GM10248 (cell line): ENCODE measurements around the gene ZNF783.
A peak's percentile ranks its signal among the peaks of the same experiment; 100 is the strongest.

Experiments
- CTCF ChIA-PET: fragments of 300-600 bp; sonication (Branson Sonifier 250); formaldehyde crosslinking; extraction: SDS; loops from one replicate; lab custom pipeline; 2021; ENCODE audit warnings: antibody characterized with exemption; lab: Yijun Ruan, JAX
- POLR2A ChIA-PET: fragments of 350-650 bp; sonication (Branson Sonifier 250); formaldehyde crosslinking; extraction: SDS; loops from one replicate; lab custom pipeline; 2020; ENCODE audit warnings: antibody characterized with exemption; lab: Yijun Ruan, JAX
- DNase-seq: peaks from one replicate; pipeline ENCODE4 v3.0.0; 2012; ENCODE audit errors: extremely low spot score
- TF ChIP-seq, protein P1 (sequence below): IDR thresholded peaks from 2 replicates; pipeline ENCODE4 v1.5.1; 2012; ENCODE audit warnings: mild to moderate bottlenecking, low read depth; ENCODE audit errors: extremely low read depth, missing control alignments, control extremely low read depth

The ZNF783 gene

DNA sequence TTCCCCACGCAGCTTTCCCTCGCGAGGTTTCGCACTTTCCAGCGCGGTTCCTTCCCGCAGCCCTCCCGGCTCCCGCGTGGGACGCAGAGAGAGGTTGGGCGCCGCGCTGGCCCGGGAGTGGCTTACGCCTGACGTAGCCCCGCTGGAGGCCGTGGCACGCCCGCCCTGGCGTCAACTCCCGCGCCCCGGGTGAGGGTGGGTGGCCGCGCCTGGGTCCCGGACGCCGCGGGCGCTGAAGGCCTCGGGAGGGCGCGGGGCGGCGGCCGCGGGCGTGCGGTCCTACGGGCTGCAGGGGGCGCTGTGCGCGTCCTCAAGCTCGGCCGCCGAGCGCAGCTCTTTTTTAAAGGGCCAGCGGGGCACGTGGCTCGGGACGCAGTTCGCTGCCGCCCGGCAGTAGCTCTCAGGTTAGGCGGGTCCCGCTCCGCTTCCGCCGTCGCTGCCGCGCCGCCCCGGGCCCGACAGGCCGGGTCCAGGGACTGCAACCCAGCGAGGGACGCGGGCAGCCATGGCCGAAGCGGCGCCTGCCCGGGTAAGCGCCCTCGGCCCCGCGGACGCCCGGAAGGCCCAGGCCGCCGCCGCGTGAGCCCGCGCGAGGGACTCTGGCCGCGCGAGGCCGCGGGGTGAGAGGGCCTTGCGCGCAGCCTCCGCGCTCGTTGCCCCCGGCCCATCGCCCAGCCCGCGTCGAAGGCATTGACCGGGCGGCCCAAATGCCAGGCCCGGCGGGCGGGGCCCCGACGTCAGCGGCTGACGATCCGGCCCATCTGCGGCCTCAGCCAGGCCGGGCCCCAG, at the start of gene ZNF783:
ZNF783 (plus strand) TSS at position 368 of the 789 bp plus-strand sequence; CDS start at position 506, 138 bp downstream.
- peak; percentile 92 for DNase-seq
- ChIA-PET CTCF (interaction anchor here (0.6 to 2.7 kb wide), 33 partner anchors 9 to 535 kb away, joined by 3 to 64 read pairs (median 4); partner anchors contain the start of genes ZNF212, ZNF282, ZNF398 and ZNF777), POLR2A (interaction anchor here (0.6 to 1.8 kb wide), 4 partner anchors 9 to 362 kb away, joined by 3 to 14 read pairs (median 4); no protein-coding TSS in a partner anchor)
- TF ChIP-seq, protein P1, sequence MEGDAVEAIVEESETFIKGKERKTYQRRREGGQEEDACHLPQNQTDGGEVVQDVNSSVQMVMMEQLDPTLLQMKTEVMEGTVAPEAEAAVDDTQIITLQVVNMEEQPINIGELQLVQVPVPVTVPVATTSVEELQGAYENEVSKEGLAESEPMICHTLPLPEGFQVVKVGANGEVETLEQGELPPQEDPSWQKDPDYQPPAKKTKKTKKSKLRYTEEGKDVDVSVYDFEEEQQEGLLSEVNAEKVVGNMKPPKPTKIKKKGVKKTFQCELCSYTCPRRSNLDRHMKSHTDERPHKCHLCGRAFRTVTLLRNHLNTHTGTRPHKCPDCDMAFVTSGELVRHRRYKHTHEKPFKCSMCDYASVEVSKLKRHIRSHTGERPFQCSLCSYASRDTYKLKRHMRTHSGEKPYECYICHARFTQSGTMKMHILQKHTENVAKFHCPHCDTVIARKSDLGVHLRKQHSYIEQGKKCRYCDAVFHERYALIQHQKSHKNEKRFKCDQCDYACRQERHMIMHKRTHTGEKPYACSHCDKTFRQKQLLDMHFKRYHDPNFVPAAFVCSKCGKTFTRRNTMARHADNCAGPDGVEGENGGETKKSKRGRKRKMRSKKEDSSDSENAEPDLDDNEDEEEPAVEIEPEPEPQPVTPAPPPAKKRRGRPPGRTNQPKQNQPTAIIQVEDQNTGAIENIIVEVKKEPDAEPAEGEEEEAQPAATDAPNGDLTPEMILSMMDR: peak; percentile 95

DNA sequence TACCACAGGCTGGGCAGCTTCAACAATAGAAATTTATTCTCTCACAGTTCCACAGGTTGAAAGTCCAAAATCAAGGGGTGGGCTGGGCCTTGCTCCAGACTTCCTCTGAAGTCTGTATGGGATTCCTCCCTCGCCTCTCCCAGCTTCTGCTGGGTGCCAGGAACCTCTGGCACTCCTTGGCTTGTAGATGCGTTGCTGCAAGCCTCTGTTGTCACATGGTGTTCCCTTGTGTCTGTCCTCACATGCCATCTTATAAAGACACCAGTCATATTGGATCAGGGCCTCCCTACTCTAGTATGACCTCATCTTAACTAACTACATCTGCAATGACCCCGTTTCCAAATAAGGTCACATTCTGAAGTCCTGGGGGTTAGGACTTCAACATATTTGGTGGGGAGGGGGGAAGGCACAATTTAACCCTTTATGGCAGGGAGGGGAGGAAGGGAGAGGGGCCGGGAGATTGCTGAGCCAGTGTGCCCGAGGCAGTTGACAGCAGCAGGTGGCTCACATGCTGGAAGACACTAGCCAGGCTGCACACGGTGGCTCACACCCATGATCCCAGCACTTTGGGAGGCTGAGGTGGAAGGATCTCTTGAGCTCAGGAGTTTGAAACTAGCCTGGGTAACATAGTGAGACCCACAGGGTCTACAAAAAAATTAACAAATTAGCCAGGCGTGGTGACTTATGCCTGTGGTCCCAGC, 47.8 kb upstream of the ZNF783 start:
- CTCF ChIA-PET: interaction anchor here (0.9 to 2.3 kb wide), 7 partner anchors 9 to 47 kb away, joined by 3 to 10 read pairs (median 3); partner anchors contain the start of genes ZNF282 and ZNF783
- POLR2A ChIA-PET: no interaction called here

DNA sequence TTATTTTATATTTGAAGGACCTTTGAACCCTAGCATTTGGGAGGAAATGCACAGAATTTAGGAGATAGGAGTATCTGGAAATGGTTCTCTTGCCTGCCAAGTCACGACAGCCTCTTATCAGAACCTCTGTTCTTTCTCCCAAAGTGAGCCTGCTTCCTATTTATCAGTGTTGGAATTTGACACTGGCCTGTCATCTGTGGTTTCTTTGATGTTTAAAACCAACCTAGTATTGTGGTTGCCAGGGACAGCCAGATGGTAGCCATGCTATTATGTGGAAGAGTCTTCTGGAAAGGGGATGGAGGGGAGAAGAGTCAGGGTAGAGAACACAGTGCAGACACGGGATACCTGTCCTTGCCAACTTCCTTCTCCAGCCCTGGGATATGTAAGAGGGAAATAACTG, 45.6 kb upstream of the ZNF783 start:
- CTCF ChIA-PET: no interaction called here
- POLR2A ChIA-PET: no interaction called here
- TF ChIP-seq, protein P1: no peak
- DNase-seq: no peak

More for the DNA sequence above, 47.8 kb upstream of the ZNF783 start:
- TF ChIP-seq, protein P1: no peak
- no peak for DNase-seq

DNA sequence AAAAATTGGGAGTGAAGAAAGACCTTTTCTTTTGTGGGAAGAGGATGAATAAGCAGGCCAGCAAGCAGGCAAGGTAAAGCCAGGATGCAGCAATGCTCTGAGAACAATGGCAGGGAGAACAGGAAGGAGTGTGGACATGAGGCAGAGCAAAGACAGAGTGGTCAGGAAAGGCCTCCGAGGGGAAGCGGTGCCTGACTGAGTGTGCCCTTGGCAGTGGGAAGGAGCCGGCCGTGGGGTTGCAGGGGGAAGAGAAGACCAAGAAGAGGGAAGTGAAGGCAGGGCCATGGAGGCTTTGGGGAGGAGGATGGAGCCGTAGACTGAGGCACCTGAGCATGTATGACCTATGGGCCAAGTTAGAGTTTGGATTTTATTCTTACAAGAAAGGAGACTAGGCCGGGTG, 44.4 kb upstream of the ZNF783 start:
- ChIA-PET CTCF (no interaction called here), POLR2A (no interaction called here)
- DNase-seq: no peak
- TF ChIP-seq, protein P1: no peak

DNA sequence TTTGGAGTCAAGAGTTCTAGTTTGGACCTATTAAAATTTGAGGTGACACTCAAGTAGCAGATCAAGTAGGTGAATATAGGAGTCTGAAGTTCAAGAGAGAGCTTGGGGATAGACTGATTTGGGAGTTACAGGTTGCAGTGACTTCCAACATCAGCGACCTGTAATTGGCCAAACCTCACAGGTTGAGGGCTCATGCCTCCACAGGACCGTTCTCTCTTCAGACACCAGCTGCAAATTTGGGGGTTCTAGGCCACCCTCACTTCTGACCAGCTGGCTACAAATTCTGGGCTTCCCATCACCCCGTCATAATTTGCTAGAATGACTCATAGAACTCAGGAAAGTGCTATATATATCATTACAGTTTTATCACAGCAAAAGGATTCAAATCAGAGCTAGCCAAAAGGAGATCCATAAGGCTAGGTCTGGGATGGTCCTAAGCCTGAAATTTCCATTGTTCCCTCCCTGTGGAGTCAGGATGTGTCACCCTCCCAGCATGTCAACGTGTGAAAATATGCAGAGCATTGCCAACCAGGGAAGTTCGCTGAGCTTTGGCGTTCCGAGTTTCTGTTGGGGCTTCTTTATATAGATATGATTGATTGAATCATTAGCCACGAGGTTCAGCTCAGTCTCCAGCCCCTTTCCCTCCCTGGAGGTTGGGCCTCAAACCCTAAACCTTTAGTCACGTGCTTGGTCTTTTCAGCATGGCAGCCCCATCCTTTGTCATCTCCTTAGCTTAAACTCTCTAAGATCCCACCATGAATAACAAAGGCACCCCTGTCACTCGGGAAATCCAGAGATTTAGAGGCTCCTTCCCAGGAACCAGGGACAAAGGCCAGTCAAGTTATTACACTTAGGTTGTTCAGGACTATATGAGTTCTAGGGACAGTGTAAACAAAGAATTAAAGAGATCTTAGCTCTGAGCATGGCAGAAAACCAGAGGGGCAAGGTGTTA, 43.3 kb upstream of the ZNF783 start:
- DNase-seq: no peak
- TF ChIP-seq, protein P1: no peak
- CTCF ChIA-PET: interaction anchor here (1.2 to 1.3 kb wide), 2 partner anchors 16 to 43 kb away, joined by 3 read pairs; partner anchors contain the start of gene ZNF783
- POLR2A ChIA-PET: no interaction called here
